ENCODE measurements around the gene TBPL1. TPM values are rescaled to one million over a fixed set of nuclear protein-coding genes. Genes with fewer than 3 reads are reported as not detected.

The TBPL1 gene
- total and polyA plus RNA-seq, 4 donors = 5.4 to 34.6 (median 11.5) TPM

- TF ChIP-seq GABPA (IDR thresholded peaks at IDR 0.05 in 1 of 2, conservative IDR thresholded peaks at IDR 0.05 in 1 of 2) = no peak
- TF ChIP-seq CTCF (IDR thresholded peaks at IDR 0.05; ENCODE audit: low read depth, low read length, missing input control) = no peak
- TF ChIP-seq MAX (IDR thresholded peaks at IDR 0.05) = no peak
These were observed 15.1 kb upstream of the TBPL1 start (continued) for GRCh38 chr6:133937909-133938308.

GRCh38 chr6:133938533-133938932, 14.5 kb upstream of the TBPL1 start:
- Histone ChIP-seq H3K4me1 (ENCODE audit: control insufficient read depth in 4 of 4, insufficient read depth in 4 of 4, low read length in 3 of 4) (peaks cover 0 to 6% (median 0%) of the 10 kb centered on the region in 4 donors), H3K36me3 (ENCODE audit: control insufficient read depth in 4 of 4, insufficient read depth in 3 of 4, low read depth in 1 of 4, low read length in 3 of 4) (no peaks in the 10 kb centered on the region), H3K4me3 (ENCODE audit: low read depth in 1 of 3, low read length in 3 of 3) (no peak overlapping the region), H3K9ac (ENCODE audit: low read depth in 1 of 2, low read length in 2 of 2) (no peak overlapping the region), H3K27ac (ENCODE audit: low read depth in 1 of 2, low read length in 2 of 2) (no peak overlapping the region), H3K9me3 (ENCODE audit: control insufficient read depth in 4 of 4, low read length in 3 of 4) (no peaks in the 10 kb centered on the region), H3K27me3 (ENCODE audit: control insufficient read depth in 4 of 4, insufficient read depth in 4 of 4, low read length in 3 of 4) (no peaks in the 10 kb centered on the region)
- TF ChIP-seq REST (IDR thresholded peaks at IDR 0.05) (no peak), RXRA (IDR thresholded peaks at IDR 0.05) (no peak), HNF4A (conservative IDR thresholded peaks at IDR 0.05) (no peak), ZBTB33 (IDR thresholded peaks at IDR 0.05) (no peak)
- 97% methylated on average over 1 of the region's 1 CpG for WGBS
- no peak for DNase-seq (ENCODE audit: low spot score)

GRCh38 chr6:133939778-133940667, 13.0 kb upstream of the TBPL1 start:
- peaks cover 0 to 6% (median 0%) of the 10 kb centered on the region in 4 donors for H3K4me1 ChIP-seq (ENCODE audit: control insufficient read depth in 4 of 4, insufficient read depth in 4 of 4, low read length in 3 of 4)
- H3K27ac ChIP-seq (ENCODE audit: low read depth in 1 of 2, low read length in 2 of 2) = peak overlapping the region; percentile 42 to 43
- H3K9ac ChIP-seq (ENCODE audit: low read depth in 1 of 2, low read length in 2 of 2) = peak overlapping the region in 1 of 2 donors; percentile 53
- H3K4me3 ChIP-seq (ENCODE audit: low read depth in 1 of 3, low read length in 3 of 3) = no peak overlapping the region
- no peaks in the 10 kb centered on the region for H3K9me3 ChIP-seq (ENCODE audit: control insufficient read depth in 4 of 4, low read length in 3 of 4)
- no peak for DNase-seq (ENCODE audit: low spot score)
- TF ChIP-seq RAD21 (IDR thresholded peaks at IDR 0.05) (peak in 1 of 2 donors; percentile 32), GABPA (IDR thresholded peaks at IDR 0.05 in 1 of 2, conservative IDR thresholded peaks at IDR 0.05 in 1 of 2) (peak; percentile 52 to 76), FOXA1 (IDR thresholded peaks at IDR 0.05) (no peak), RXRA (IDR thresholded peaks at IDR 0.05) (peak; percentile 70 to 72), YY1 (IDR thresholded peaks at IDR 0.05) (peak; percentile 32), EGR1 (IDR thresholded peaks at IDR 0.05; ENCODE audit: low read depth in 2 of 2) (peak; percentile 71 to 87), FOXA2 (IDR thresholded peaks at IDR 0.05) (peak; percentile 7), REST (IDR thresholded peaks at IDR 0.05) (peak; percentile 21), JUND (IDR thresholded peaks at IDR 0.05) (no peak), NR2F2 (IDR thresholded peaks at IDR 0.05) (no peak), MAX (IDR thresholded peaks at IDR 0.05) (peak; percentile 92), SP1 (IDR thresholded peaks at IDR 0.05) (peak; percentile 77), HNF4A (conservative IDR thresholded peaks at IDR 0.05) (peak; percentile 24 to 52)
- no peaks in the 10 kb centered on the region for H3K27me3 ChIP-seq (ENCODE audit: control insufficient read depth in 4 of 4, insufficient read depth in 4 of 4, low read length in 3 of 4)
- H3K36me3 ChIP-seq (ENCODE audit: control insufficient read depth in 4 of 4, insufficient read depth in 3 of 4, low read depth in 1 of 4, low read length in 3 of 4) = no peaks in the 10 kb centered on the region
- 49% methylated on average over 8 of the region's 8 CpGs for WGBS

All from liver (tissue), 9 donors.